ENCODE measurements around the gene U2AF2. TPM values are rescaled to one million over a fixed set of nuclear protein-coding genes. Genes with fewer than 3 reads are reported as not detected.

Gene U2AF2
- total RNA-seq, 1 experiment from 2014 or later = 411 TPM

DNA sequence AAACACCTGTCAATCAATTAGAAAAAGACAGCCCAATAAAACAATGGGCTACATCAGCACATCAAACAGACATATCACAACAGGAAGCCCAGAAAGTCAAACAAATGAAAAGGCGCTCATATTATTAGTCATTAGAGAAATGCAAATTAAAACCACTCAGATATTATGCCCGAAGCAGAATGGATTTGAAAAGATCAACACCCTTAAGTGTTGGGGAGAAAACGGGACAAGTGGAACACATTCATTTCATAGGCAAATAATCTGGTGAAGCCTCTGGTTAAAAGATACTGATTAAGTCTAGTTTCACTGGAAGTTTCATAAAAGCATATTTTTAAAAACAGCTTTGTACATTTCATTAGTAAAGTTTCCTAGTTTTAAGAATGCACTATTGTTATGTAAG lies 66.0 kb downstream of the U2AF2 start:
- CTCF ChIA-PET = interaction anchor here (0.6 kb wide), 1 partner anchor 147 kb away, joined by 7 read pairs; no protein-coding TSS in a partner anchor
- H3K27ac ChIP-seq (ENCODE audit: low read depth, low read length, poor library complexity, severe bottlenecking) = no peak overlapping the region
- no peak for DNase-seq (ENCODE audit: low spot score)
- TF ChIP-seq, protein P1, sequence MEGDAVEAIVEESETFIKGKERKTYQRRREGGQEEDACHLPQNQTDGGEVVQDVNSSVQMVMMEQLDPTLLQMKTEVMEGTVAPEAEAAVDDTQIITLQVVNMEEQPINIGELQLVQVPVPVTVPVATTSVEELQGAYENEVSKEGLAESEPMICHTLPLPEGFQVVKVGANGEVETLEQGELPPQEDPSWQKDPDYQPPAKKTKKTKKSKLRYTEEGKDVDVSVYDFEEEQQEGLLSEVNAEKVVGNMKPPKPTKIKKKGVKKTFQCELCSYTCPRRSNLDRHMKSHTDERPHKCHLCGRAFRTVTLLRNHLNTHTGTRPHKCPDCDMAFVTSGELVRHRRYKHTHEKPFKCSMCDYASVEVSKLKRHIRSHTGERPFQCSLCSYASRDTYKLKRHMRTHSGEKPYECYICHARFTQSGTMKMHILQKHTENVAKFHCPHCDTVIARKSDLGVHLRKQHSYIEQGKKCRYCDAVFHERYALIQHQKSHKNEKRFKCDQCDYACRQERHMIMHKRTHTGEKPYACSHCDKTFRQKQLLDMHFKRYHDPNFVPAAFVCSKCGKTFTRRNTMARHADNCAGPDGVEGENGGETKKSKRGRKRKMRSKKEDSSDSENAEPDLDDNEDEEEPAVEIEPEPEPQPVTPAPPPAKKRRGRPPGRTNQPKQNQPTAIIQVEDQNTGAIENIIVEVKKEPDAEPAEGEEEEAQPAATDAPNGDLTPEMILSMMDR (conservative IDR thresholded peaks at IDR 0.05; ENCODE audit: low read depth, low read length) = no peak
- no peak for TF ChIP-seq EZH2 (IDR thresholded peaks at IDR 0.05; ENCODE audit: borderline replicate concordance, low read depth, low read length, poor library complexity, severe bottlenecking)
- intact Hi-C loops (cut with micrococcal nuclease; ENCODE audit: unreplicated experiment) = no loop called here
- no peaks in the 10 kb centered on the region for H3K4me1 ChIP-seq (ENCODE audit: insufficient read depth, low read length, poor library complexity, severe bottlenecking)
- no peak overlapping the region for H3K4me3 ChIP-seq (ENCODE audit: low read depth, low read length, poor library complexity, severe bottlenecking)
- no peaks in the 10 kb centered on the region for H3K36me3 ChIP-seq (ENCODE audit: insufficient read depth, low read length, poor library complexity, severe bottlenecking)
- POLR2A ChIA-PET (ENCODE audit: low non-redundant PET) = no interaction called here
- peaks cover 37% of the 10 kb centered on the region for H3K27me3 ChIP-seq (replicated peaks; ENCODE audit: insufficient read depth, low read depth, low read length, poor library complexity)
- no TSS peak for BruUV-seq (replicated peaks)
- no peaks in the 10 kb centered on the region for H3K9me3 ChIP-seq (ENCODE audit: low read depth, low read length, poor library complexity, severe bottlenecking)

DNA sequence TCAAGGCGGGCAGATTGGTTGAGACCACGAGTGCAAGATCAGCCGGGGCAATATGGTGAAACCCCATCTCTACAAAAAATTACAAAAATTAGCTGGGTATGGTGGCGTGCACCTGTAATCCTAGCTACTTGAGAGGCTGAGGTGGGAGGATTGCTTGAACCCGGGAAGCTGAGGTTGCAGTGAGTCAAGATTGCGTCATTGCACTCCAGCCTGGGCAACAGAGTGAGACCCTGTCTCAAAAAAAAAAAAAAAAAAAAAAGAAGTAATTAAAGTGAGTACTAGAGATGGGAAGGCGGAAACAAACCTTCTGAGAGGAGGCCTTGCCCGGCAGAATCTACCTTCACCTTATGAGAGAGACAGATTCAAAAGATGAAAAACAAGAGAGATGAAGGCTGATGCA lies 68.7 kb downstream of the U2AF2 start:
- CTCF ChIA-PET = no interaction called here
- intact Hi-C loops (cut with micrococcal nuclease; ENCODE audit: unreplicated experiment) = no loop called here

More for the DNA sequence above, 68.7 kb downstream of the U2AF2 start:
- H3K4me1 ChIP-seq (ENCODE audit: insufficient read depth, low read length, poor library complexity, severe bottlenecking) = no peaks in the 10 kb centered on the region
- POLR2A ChIA-PET (ENCODE audit: low non-redundant PET) = no interaction called here
- BruUV-seq (replicated peaks) = no TSS peak
- H3K4me3 ChIP-seq (ENCODE audit: low read depth, low read length, poor library complexity, severe bottlenecking) = no peak overlapping the region
- no peaks in the 10 kb centered on the region for H3K36me3 ChIP-seq (ENCODE audit: insufficient read depth, low read length, poor library complexity, severe bottlenecking)
- TF ChIP-seq, protein P1 (conservative IDR thresholded peaks at IDR 0.05; ENCODE audit: low read depth, low read length) = no peak
- no peak for TF ChIP-seq EZH2 (IDR thresholded peaks at IDR 0.05; ENCODE audit: borderline replicate concordance, low read depth, low read length, poor library complexity, severe bottlenecking)
- H3K9me3 ChIP-seq (ENCODE audit: low read depth, low read length, poor library complexity, severe bottlenecking) = no peaks in the 10 kb centered on the region
- DNase-seq (ENCODE audit: low spot score) = no peak
- no peak overlapping the region for H3K27ac ChIP-seq (ENCODE audit: low read depth, low read length, poor library complexity, severe bottlenecking)
- H3K27me3 ChIP-seq (replicated peaks; ENCODE audit: insufficient read depth, low read depth, low read length, poor library complexity) = peaks cover 20% of the 10 kb centered on the region

Other genes starting within 250 kb of the U2AF2 start
- gene UBE2S, start 247.2 kb upstream of the U2AF2 start, total RNA-seq (2021) = 509 and 587 TPM in 2 replicates
- 0.21 and 0.26 TPM in 2 replicates for gene SHISA7, start 211.7 kb upstream of the U2AF2 start, total RNA-seq (2021)
- 33.2 and 40.6 TPM in 2 replicates for gene ISOC2, start 193.4 kb upstream of the U2AF2 start, total RNA-seq (2021)
- not detected in 2 replicates for gene C19orf85, start 190.3 kb upstream of the U2AF2 start, total RNA-seq (2021)
- gene ZNF628, start 178.4 kb upstream of the U2AF2 start, total RNA-seq (2021) = 11.9 and 16.7 TPM in 2 replicates
- gene NAT14, start 169.8 kb upstream of the U2AF2 start, total RNA-seq (2021) = 55.1 and 66.0 TPM in 2 replicates
- gene SSC5D, start 166.6 kb upstream of the U2AF2 start, total RNA-seq (2021) = 1.4 and 2.2 TPM in 2 replicates
- not detected in 2 replicates for gene SBK2, start 117.9 kb upstream of the U2AF2 start, total RNA-seq (2021)
- gene SBK3, start 109.5 kb upstream of the U2AF2 start, total RNA-seq (2021) = not detected in 2 replicates
- 27.4 and 27.5 TPM in 2 replicates for gene ZNF579, start 74.2 kb upstream of the U2AF2 start, total RNA-seq (2021)
- 27.8 and 29.3 TPM in 2 replicates for gene FIZ1, start 55.5 kb upstream of the U2AF2 start, total RNA-seq (2021)
- gene ZNF524, start 54.7 kb upstream of the U2AF2 start, total RNA-seq (2021) = 6.3 and 7.5 TPM in 2 replicates
- 16.1 and 17.1 TPM in 2 replicates for gene ZNF865, start 49.4 kb upstream of the U2AF2 start, total RNA-seq (2021)
- gene ZNF784, start 30.5 kb upstream of the U2AF2 start, total RNA-seq (2021) = 6.8 and 7.1 TPM in 2 replicates
- gene ZNF580, start 14.0 kb upstream of the U2AF2 start, total RNA-seq (2021) = 49.1 and 65.7 TPM in 2 replicates
- gene ZNF581, start 11.4 kb upstream of the U2AF2 start, total RNA-seq (2021) = 37.1 and 38.4 TPM in 2 replicates
- 39.9 and 41.5 TPM in 2 replicates for gene CCDC106, start 6.8 kb upstream of the U2AF2 start, total RNA-seq (2021)
- 178 and 186 TPM in 2 replicates for gene EPN1, start 20.2 kb downstream of the U2AF2 start, total RNA-seq (2021)
- not detected in 2 replicates for gene NLRP9, start 83.4 kb downstream of the U2AF2 start, total RNA-seq (2021)
- gene RFPL4A, start 104.1 kb downstream of the U2AF2 start, total RNA-seq (2021) = not detected in 2 replicates
- not detected in 2 replicates for gene RFPL4AL1, start 114.1 kb downstream of the U2AF2 start, total RNA-seq (2021)
- gene NLRP11, start 177.0 kb downstream of the U2AF2 start, total RNA-seq (2021) = 0.46 and 0.52 TPM in 2 replicates
- 0.15 TPM in 1 of 2 replicates, not detected in the other for gene NLRP4, start 181.5 kb downstream of the U2AF2 start, total RNA-seq (2021)